NCI-H2081 treated with DMSO at 0.1 percent for 48 hours (cell line): ENCODE results near the gene ATP6V0A1.
"Not testable (repeated sequence)": the region's sequence is repeated elsewhere in the genome, so short reads cannot be mapped to it uniquely, and the experiment has no call there.

Source experiments
- DNase-seq: peaks from one replicate; lab custom pipeline; 2025; lab: John Stamatoyannopoulos, UW

ATP6V0A1 gene

DNA sequence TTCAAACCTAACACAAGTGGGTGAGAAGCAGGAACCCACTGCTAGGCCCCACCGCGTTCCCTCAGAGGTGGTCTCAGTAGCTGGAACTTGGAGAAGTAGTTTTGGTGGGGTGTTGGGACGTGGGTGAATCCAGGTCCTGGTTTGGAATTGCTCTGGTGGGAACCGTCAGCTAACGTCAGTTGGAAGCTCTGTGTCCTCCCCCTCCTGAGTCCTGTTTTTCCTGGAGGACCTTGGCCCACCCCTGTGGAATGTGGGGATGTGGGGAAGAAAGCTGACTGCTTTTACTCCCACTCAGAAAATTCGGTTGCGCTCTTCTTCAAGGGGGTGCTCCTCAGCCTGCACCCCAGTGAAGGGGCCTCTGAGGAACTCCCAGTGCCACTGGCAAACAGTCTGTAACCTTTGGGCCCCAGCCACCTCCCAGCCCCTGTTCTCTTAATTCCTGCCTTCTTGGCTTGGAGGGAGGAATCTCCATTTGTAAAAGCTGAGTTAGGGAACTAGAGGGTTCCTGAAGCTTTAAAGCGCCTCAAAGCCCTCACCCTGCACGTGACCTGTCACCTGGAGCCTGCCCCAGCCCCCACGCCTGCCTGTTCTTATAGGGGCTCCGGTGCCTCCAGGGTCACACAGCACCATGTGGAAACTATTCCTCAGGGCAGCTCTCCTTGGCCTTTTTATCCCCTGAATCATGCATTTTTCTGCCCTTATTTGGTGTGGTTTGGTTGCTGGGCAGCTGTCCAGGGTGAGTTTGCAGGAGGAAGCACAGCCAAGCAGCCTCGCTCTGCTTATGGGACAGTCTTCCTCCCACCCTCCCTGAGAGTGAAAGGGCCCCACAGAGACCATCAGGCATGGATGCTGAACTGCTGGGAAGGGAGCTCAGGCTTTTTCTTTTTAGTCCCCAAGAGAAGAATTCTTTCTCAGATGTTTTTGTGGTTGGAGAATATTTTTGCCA is 61.1 kb downstream of the ATP6V0A1 start:
- DNase-seq, result no peak

GRCh38 chr17:42520540-42520951 is 61.9 kb downstream of the ATP6V0A1 start:
- DNase-seq, result no peak

DNA sequence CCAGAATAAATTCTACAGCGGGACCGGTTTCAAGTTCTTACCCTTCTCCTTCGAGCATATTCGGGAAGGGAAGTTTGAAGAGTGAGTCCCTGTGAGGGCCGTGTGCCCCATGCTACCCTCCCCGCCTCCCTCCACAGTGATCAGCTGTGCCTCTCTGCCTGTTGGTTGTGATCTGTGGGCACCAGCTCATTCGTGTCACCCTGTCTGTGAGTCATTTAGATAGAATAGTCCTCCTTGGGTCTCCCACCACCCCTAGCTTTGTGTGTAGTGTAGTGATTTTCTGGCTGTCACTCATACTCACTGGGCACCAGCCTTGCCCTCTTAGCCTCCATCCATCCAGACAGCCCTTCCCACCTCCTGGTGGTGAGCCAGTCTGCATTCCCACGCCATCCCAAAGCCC is 62.4 kb downstream of the ATP6V0A1 start:
- no peak for DNase-seq

GRCh38 chr17:42521666-42522262 is 63.1 kb downstream of the ATP6V0A1 start:
- DNase-seq, result no peak

DNA sequence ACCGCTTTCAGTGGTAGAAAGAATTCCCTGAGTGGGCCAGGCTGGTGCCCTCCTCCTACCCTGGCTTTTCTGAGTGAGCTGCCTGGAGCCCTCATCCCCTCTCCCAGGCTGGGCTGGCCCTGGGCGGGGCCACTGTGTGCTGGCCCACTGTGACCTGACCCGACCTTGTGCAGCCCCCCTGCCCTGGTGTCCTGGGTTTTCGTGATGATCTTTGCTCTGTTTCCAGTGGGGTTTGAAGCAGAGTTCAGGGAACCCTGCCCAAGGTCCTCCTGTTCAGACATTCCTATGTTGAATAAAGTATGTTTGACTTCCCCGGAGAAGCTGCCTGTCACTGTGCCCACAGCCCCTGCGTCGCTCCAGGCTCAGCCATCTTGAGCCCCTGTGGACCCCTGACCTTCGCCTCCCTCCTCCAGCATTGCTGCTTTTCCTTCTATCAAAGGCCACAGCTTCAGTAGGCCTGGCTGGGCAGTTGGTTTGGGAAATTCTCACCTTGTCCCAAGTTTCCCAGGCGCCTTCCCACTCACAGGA is 63.6 kb downstream of the ATP6V0A1 start:
- no peak for DNase-seq

DNA sequence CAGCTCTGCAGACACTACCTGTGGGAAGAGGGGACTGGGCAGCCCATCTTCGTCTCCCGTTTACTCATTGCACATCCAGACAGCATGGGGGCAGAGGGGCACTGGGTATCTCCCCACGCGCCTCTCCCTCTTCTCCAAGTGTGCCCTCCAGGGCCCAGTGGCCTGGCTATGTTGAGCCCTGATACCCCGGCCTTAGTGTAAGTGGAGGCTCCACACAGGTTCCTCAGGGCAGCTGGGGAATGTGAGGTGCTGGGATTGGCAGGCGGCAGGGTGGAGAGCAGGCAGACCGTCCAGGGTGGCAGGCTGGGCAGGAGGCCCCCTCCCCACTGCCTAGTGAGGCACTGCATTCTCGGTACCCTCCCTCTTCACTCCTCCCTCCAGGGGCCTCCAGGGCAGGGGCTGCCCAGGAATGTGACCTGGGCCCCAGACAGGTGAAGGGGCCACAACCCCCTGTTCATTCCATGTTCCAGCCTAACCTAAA is 64.2 kb downstream of the ATP6V0A1 start:
- no peak for DNase-seq

GRCh38 chr17:42525221-42525620 is 66.5 kb downstream of the ATP6V0A1 start:
- no peak for DNase-seq

GRCh38 chr17:42526031-42526444 is 67.4 kb downstream of the ATP6V0A1 start:
- no peak for DNase-seq

DNA sequence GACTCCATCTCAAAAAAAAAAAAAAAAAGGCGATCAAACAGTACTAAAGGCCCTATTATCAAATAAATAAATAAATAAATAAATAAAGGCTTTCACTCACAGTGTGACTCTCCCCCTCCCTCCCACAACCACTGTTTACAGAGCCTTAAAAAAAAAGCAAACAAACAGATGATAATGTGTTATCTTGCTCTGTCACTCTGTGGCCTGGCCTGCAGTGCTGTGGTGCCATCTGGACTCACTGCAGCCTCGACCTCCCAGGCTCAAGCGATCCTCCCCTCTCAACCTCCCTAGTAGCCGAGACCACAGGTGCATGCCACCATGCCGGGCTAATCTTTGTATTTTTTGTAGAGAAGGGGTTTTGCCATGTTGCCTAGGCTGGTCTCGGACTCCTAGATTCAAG is 69.3 kb downstream of the ATP6V0A1 start:
- no peak for DNase-seq

GRCh38 chr17:42529061-42529460 is 70.4 kb downstream of the ATP6V0A1 start:
- DNase-seq, result no peak

- no peak for DNase-seq
Measured at GRCh38 chr17:42530952-42531454, 72.3 kb downstream of the ATP6V0A1 start.

GRCh38 chr17:42531455-42532354 is 73.0 kb downstream of the ATP6V0A1 start:
- DNase-seq, result no peak

DNA sequence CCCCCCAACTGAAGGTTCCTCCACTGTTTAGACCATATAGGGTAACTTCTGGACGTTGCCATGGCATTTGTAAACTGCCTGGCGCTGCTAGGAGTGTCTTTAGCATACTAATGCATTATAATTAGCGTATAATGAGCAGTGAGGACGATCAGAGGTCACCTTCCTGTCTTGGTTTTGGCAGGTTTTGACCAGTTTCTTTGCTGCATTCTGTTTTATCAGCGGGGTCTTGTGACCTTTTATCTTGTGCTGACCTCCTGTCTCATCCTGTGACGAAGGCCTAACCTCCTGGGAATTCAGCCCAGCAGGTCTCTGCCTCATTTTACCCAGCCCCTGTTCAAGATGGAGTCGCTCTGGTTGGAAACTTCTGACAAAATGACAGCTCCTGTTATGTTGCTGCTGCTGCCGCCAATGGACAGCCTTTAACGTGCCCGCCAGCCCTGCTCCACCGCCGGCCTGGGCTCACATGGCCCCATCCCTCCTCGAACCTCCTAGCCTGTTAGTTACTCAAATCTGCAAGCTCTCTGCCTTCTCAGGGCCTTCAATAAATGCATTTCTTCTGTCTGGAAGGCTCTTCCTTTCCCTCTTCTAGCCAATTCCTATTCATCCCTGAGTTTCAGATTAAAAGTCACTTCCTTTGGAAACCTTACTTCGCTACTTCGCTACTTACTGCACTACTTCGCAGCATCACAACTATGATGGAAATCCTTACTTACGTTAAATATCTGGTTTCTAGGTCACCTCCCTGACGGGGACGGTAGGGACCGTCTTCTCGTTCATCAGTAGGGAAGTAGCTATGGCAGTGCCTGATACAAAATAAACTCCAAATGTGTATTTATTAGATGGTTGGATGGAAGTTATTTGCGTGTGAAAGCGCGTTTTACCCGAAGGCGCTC is 76.7 kb downstream of the ATP6V0A1 start:
- no peak for DNase-seq

DNA sequence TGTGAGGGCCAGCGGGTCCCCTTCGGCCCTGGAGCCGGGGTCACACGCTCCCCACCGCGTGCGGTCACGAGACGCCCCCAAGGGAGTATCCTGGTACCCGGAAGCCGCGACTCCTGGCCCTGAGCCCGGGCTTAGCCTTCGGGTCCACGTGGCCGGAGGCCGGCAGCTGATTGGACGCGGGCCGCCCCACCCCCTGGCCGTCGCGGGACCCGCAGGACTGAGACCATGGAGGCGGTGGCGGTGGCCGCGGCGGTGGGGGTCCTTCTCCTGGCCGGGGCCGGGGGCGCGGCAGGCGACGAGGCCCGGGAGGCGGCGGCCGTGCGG is 77.3 kb downstream of the ATP6V0A1 start, which contains the start of gene NAGLU:
Gene NAGLU, plus strand, starts transcription at position 194 of the 324 bp plus-strand sequence. Its CDS starts 32 bp downstream, at position 226.
- peak; percentile 68 for DNase-seq

DNA sequence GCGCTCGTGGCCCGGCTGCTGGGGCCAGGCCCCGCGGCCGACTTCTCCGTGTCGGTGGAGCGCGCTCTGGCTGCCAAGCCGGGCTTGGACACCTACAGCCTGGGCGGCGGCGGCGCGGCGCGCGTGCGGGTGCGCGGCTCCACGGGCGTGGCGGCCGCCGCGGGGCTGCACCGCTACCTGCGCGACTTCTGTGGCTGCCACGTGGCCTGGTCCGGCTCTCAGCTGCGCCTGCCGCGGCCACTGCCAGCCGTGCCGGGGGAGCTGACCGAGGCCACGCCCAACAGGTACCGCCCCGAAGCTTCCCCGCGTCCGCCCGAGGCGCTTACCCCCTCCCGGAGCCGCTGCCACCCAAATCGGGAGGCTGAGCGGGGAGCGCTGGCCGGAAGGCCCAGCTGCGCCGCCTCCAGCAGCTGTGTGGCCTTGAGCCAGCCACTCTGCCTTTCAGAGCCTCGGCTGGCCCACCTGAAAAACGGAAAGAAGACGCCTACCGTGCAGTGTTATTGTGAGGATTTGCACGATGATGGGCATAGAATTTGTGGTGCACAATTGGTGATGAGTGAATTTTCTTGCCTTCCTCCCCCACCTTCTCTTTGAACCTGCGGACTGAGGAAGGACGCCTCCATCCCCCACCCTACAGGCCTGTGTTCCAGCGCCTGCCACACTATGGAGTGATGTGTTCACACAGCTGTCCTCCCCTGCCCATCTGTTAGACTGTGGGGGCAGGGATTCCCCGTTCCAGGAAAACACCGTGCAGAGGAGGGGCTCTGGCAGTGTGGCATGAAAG is 77.9 kb downstream of the ATP6V0A1 start:
- DNase-seq, result peak; percentile 73

GRCh38 chr17:42537156-42537805 is 78.6 kb downstream of the ATP6V0A1 start:
- no peak for DNase-seq

DNA sequence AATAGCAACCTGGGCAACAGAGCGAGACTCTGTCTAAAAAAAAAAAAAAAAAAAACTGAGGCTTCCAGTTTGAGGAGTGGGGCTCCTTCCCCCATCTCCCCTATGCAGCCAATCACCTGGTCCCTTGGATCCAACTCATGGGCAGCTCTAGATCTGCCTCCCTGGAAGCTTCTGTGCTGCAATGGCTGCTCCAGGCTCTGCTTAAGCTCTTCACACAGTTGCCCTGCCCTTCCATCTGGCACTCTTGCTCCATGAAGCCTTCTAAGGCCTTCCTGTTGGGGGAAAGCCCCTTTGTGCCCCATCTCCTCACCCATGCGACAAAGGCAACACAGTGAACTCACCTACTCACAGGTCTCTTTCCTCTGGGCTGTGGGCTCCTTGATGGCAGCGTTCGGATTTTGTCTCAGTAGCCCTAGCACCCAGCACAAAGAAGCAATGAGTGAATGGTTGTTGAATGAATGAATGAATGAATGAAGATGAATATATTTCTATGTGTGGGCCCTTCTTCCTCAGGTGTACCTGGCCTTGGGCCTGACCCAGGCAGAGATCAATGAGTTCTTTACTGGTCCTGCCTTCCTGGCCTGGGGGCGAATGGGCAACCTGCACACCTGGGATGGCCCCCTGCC is 79.3 kb downstream of the ATP6V0A1 start:
- no peak for DNase-seq

GRCh38 chr17:42538482-42538881 is 79.8 kb downstream of the ATP6V0A1 start:
- no peak for DNase-seq

DNA sequence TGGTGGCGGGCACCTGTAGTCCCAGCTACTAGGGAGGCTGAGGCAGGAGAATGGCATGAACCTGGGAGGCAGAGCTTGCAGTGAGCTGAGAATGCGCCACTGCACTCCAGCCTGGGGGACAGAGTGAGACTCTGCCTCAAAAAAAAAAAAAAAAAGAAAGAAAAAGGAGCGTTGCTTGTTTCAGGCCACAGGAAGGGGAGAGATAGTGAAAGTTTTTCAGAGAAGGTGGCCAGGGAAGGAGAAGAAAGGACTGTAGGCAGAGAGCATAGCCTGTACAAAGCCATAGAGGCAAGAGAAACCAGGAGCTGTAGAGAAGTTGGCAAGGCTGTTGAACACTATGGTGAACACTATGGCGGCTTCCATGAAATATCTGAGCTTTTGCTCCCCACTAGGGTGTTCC is 81.9 kb downstream of the ATP6V0A1 start:
- not testable (repeated sequence) for DNase-seq
